Heart right ventricle (tissue), 16 donors: Measurements from ENCODE around the gene TNFRSF4. TPM values are rescaled to one million over a fixed set of nuclear protein-coding genes. Genes with fewer than 3 reads are reported as not detected.
"Not testable (repeated sequence)": the region's sequence is repeated elsewhere in the genome, so short reads cannot be mapped to it uniquely, and the experiment has no call there.

Experiments
- ATAC-seq, 8 donors: fragments of 200-7000 bp; cut with Tn5 transposase; one replicate each; pipeline ENCODE4 v1.9.1; 2020; ENCODE audit warnings: mild to moderate bottlenecking in 8 of 8, moderate library complexity in 8 of 8, moderate number of reproducible peaks in 1 of 8
- DNase-seq, 2 donors: peaks; one replicate each; pipeline ENCODE4 v3.0.0-alpha.2; 2020
- H3K27ac ChIP-seq, 10 donors: fragments of 200-600 bp; sonication (generic) in 2 of 10; one replicate each; pipeline versions ENCODE4 v1.5.0 to v1.8.0; 2020 to 2022; ENCODE audit warnings: mild to moderate bottlenecking in 3 of 10
- H3K27me3 ChIP-seq, 7 donors: fragments of 200-600 bp; one replicate each; pipeline ENCODE4 v1.8.0; 2021 to 2022; ENCODE audit warnings: mild to moderate bottlenecking in 2 of 7
- H3K36me3 ChIP-seq, 9 donors: fragments of 200-600 bp; sonication (generic) in 1 of 9; one replicate each; pipeline versions ENCODE4 v1.5.0 to v1.8.0; 2020 to 2022; ENCODE audit warnings: mild to moderate bottlenecking in 2 of 9
- H3K4me1 ChIP-seq, 9 donors: fragments of 200-600 bp; sonication (generic) in 1 of 9; one replicate each; pipeline versions ENCODE4 v1.5.0 to v1.8.0; 2020 to 2022; ENCODE audit warnings: mild to moderate bottlenecking in 4 of 9
- H3K4me3 ChIP-seq, 10 donors: fragments of 200-600 bp; sonication (generic) in 2 of 10; one replicate each; pipeline versions ENCODE4 v1.5.0 to v1.8.0; 2020 to 2022; ENCODE audit warnings: mild to moderate bottlenecking in 7 of 10, moderate library complexity in 2 of 10
- H3K9me3 ChIP-seq, 11 donors: fragments of 200-600 bp in 10 of 11; sonication (generic) in 2 of 11; one replicate each; pipeline versions ENCODE4 v1.5.0 to v1.8.0; 2013 to 2022; ENCODE audit warnings: mild to moderate bottlenecking in 2 of 11, control low read depth in 1 of 11, moderate library complexity in 1 of 11
- WGBS, 2 donors: extraction: QIAGEN DNeasy Blood & Tissue Kit; methylation state at CpG; one replicate each; pipeline ENCODE4 v1.1.7; 2013; ENCODE audit warnings: inconsistent platforms in 1 of 2; 5-methylcytosine and 5-hydroxymethylcytosine counted together
- intact Hi-C, 10 donors: fragments of 100-400 bp; cut with DNase I; formaldehyde crosslinking; loops; one replicate each; pipeline versions ENCODE4 v1.11.1 to v1.14.2; 2022
- polyA plus RNA-seq, 2 donors: library from polyadenylated mRNA; stranded (reverse); fragments of 200-250 nt; gene quantifications; one replicate each; pipeline ENCODE4 v1.2.3, GENCODE V29; 2013
- total RNA-seq, 10 donors: library from RNA; stranded (reverse); fragmentation: NEBNext Ultra II Directional in 3 of 10; extraction: Animal tissue kit (Norgen Biotek cat#: 25700) in 3 of 10; gene quantifications; one replicate each; pipeline versions ENCODE4 v1.2.1 to v1.2.4, GENCODE V29; 2021 to 2023
- TF ChIP-seq, protein P1 (sequence below), 9 donors: fragments of 200-600 bp; sonication (generic) in 2 of 9; IDR thresholded peaks; one replicate each; pipeline versions ENCODE4 v1.5.0 to v1.8.0; 2021 to 2022; ENCODE audit warnings: antibody characterized with exemption in 9 of 9, mild to moderate bottlenecking in 5 of 9, moderate library complexity in 1 of 9
- donor health status: Arrhythmogenic right ventricular cardiomyopathy.
- donor health status: ischemic (EF 13 %, LVEDD 7.1; RV severe dilation, severe dysfunction).
- donor health status: healthy with polysubstance abuse.
- donor health status: DM: no; HTN: yes; CAD: no.
- donor health status: DM: no; HTN: no; CAD: no.
- donor health status: ischemic (EF 25% LVEDD 6.9; RV normal size, moderate dysfunction).
- donor health status: ischemic (EF 25% LVEDD 5.7; RV mildly dilated, moderate dysfunction).
- donor health status: healthy.
- donor health status: DM: yes; HTN: yes; CAD: no.
- donor health status: Ischemic cardiomyopathy.
- donor health status: ischemic (EF 35%, LVEDD 5.7; RV mildly dilated, moderate dysfunction).
- donor health status: nonischemic (EF 11% LVEDD 7.7; RV severe dilation, severe dysfunction).
- donor health status: DM: yes; HTN: yes; CAD: no.
- donor health status: PGD.
- donor health status: ischemic (EF 29% LVEDD 5.4; RV normal size, mild dysfunction).
- donor health status: nonischemic (EF 23%, LVEDD 6.1; RV moderate dilation, normal function).

Gene TNFRSF4
- total and polyA plus RNA-seq, 12 donors: 0.52 to 24.8 (median 5.0) TPM

DNA sequence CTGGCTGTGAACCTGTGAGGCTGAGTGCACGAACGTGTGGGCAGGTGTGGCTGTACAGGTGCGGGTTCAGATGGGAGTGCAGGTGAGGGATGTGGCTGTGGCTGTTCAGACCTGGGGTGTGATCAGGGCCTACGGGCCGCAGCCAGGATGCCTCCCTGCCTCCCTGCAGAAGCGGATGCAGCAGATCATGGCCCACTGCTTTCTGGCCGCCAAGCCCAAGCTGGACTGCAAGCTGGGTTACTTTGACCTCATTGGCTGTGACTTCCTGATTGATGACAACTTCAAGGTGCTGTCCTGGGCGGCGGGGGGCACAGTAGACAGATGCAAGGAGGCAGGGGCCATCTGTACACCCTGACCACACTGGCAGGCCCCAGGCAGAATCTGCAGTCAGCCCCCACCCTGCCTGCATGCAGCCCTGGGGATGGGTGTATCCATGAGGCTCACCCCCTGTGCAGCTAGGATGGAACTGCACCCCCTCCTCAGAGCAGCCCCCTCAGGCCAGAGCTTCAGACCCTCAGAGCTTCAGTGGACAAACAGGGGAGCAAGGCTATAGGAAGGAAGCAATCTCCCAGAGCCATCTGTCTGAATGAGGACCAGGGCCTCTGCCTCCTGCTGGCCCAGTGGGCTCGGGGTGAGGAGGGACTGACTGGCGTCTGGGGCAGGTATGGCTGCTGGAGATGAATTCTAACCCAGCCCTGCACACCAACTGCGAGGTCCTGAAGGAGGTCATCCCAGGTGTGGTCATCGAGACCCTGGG, 17.3 kb downstream of the TNFRSF4 start:
- H3K27me3 ChIP-seq: peaks cover 0 to 17% (median 4%) of the 10 kb centered on the region in 7 donors
- 74 to 79% methylated on average over 13 of the region's 13 CpGs for WGBS, 2 donors
- no peak overlapping the region for H3K27ac ChIP-seq
- no peaks in the 10 kb centered on the region for H3K36me3 ChIP-seq
- ATAC-seq: no peak
- intact Hi-C loops: no loop called here
- peaks cover 0 to 11% (median 7%) of the 10 kb centered on the region in 9 donors for H3K4me1 ChIP-seq
- peaks cover 0 to 25% (median 5%) of the 10 kb centered on the region in 11 donors for H3K9me3 ChIP-seq
- TF ChIP-seq, protein P1, sequence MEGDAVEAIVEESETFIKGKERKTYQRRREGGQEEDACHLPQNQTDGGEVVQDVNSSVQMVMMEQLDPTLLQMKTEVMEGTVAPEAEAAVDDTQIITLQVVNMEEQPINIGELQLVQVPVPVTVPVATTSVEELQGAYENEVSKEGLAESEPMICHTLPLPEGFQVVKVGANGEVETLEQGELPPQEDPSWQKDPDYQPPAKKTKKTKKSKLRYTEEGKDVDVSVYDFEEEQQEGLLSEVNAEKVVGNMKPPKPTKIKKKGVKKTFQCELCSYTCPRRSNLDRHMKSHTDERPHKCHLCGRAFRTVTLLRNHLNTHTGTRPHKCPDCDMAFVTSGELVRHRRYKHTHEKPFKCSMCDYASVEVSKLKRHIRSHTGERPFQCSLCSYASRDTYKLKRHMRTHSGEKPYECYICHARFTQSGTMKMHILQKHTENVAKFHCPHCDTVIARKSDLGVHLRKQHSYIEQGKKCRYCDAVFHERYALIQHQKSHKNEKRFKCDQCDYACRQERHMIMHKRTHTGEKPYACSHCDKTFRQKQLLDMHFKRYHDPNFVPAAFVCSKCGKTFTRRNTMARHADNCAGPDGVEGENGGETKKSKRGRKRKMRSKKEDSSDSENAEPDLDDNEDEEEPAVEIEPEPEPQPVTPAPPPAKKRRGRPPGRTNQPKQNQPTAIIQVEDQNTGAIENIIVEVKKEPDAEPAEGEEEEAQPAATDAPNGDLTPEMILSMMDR (IDR thresholded peaks at IDR 0.05): no peak
- DNase-seq: peak in 1 of 2 donors; percentile 5
- H3K4me3 ChIP-seq: no peak overlapping the region

DNA sequence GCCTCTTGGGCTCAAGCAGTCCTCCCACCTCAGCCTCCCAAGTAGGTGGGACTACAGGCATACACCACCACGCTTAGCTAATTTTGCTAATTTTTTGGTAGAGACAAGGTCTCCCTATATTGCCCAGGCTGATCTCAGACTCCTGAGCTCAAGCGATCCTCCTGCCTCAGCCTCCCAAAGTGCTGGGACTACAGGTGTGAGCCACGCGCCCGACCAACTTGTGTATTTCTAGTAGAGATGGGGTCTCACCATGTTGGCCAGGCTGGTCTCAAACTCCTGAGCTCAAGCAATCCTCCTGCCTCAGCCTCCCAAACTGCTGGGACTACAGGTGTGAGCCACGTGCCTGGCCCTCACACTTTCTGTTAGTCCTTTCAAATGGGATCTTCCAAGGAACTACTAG, 18.2 kb downstream of the TNFRSF4 start:
- H3K4me3 ChIP-seq, DNase-seq, intact Hi-C loops, H3K4me1 ChIP-seq, H3K27ac ChIP-seq, H3K27me3 ChIP-seq, ATAC-seq, H3K36me3 ChIP-seq: not testable (repeated sequence)
- 80 to 98% methylated on average over 6 of the region's 6 CpGs for WGBS, 2 donors
- peaks cover 0 to 26% (median 5%) of the 10 kb centered on the region in 11 donors for H3K9me3 ChIP-seq

DNA sequence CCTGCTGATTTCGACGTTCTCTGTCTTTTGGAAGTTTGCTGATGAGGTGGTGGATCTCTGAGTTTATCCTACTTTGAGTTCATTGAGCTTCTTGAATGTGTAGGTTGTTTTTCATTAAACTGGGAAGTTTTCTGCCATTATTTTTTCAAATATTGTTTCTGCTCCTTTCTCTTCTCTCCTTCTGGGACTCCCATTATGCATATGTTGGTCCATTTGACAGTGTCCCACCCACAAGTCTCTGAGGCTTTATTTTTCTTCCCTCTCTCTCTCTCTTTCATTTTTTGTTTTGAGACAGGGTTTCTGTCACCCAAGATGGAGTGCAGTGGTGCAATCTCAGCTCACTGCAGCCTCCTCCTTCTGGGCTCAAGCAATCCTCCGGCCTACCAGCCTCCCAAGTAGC, 19.2 kb downstream of the TNFRSF4 start:
- ATAC-seq (no peak), DNase-seq (no peak)
- intact Hi-C loops: no loop called here
- 73 to 89% methylated on average over 3 of the region's 3 CpGs for WGBS, 2 donors
- Histone ChIP-seq H3K9me3 (peaks cover 0 to 26% (median 5%) of the 10 kb centered on the region in 11 donors), H3K36me3 (no peaks in the 10 kb centered on the region), H3K27ac (no peak overlapping the region), H3K27me3 (no peaks in the 10 kb centered on the region), H3K4me3 (no peak overlapping the region), H3K4me1 (no peaks in the 10 kb centered on the region)
- TF ChIP-seq, protein P1 (IDR thresholded peaks at IDR 0.05): no peak

DNA sequence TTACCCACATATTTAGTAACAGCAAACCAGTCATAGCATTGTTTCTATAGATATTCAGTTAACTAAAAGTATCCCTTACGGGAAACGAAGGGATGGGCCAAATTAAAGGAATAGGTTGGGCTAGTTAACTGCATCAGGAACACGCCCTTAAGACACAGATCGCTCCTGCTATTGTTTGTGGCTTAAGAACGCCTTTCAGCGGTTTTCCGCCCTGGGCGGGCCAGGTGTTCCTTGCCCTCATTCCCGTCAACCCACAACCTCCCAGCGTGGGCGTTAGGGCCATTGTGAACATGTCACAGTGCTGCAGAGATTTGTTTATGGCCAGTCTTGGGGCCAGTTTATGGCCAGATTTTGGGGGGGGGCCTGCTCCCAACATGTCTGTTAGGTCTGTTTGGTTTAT, 22.2 kb downstream of the TNFRSF4 start:
- intact Hi-C loops: no loop called here
- no peaks in the 10 kb centered on the region for H3K36me3 ChIP-seq
- no peak for ATAC-seq
- no peak overlapping the region for H3K4me3 ChIP-seq
- DNase-seq: no peak
- TF ChIP-seq, protein P1 (IDR thresholded peaks at IDR 0.05): no peak
- 83 to 89% methylated on average over 11 of the region's 11 CpGs for WGBS, 2 donors
- H3K4me1 ChIP-seq: no peaks in the 10 kb centered on the region
- H3K27ac ChIP-seq: no peak overlapping the region
- H3K9me3 ChIP-seq: peaks cover 0 to 26% (median 5%) of the 10 kb centered on the region in 11 donors
- no peaks in the 10 kb centered on the region for H3K27me3 ChIP-seq

DNA sequence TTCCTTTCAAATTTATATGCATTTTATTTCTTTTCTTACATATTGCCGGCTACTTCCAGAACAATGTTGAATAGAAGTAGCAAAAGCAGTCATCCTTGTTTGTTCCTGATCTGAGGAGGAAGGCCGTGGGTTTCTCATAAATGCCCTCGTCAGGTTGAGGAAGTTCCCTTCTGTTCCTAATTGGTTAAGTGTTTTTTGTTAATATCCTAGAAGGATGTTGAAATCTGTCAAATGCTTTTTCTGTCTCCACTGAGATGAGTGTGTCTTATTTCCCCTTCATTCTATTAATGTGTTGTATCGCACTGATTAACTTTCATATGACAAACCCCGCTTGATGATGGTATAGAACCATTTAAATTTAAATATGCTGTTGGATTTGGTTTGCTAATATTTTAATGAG, 24.8 kb downstream of the TNFRSF4 start:
- H3K9me3 ChIP-seq: peaks cover 0 to 10% (median 0%) of the 10 kb centered on the region in 11 donors
- no peaks in the 10 kb centered on the region for H3K27me3 ChIP-seq
- no peak overlapping the region for H3K27ac ChIP-seq
- DNase-seq (no peak), ATAC-seq (no peak)
- TF ChIP-seq, protein P1 (IDR thresholded peaks at IDR 0.05): no peak
- intact Hi-C loops: no loop called here
- 69 to 84% methylated on average over 5 of the region's 5 CpGs for WGBS, 2 donors
- no peak overlapping the region for H3K4me3 ChIP-seq
- no peaks in the 10 kb centered on the region for H3K36me3 ChIP-seq
- no peaks in the 10 kb centered on the region for H3K4me1 ChIP-seq
